ENCODE data around the gene POFUT2.

GRCh38 chr21:45280969-45281368 lies 6.7 kb downstream of the POFUT2 start:
- TF ChIP-seq, protein P1, sequence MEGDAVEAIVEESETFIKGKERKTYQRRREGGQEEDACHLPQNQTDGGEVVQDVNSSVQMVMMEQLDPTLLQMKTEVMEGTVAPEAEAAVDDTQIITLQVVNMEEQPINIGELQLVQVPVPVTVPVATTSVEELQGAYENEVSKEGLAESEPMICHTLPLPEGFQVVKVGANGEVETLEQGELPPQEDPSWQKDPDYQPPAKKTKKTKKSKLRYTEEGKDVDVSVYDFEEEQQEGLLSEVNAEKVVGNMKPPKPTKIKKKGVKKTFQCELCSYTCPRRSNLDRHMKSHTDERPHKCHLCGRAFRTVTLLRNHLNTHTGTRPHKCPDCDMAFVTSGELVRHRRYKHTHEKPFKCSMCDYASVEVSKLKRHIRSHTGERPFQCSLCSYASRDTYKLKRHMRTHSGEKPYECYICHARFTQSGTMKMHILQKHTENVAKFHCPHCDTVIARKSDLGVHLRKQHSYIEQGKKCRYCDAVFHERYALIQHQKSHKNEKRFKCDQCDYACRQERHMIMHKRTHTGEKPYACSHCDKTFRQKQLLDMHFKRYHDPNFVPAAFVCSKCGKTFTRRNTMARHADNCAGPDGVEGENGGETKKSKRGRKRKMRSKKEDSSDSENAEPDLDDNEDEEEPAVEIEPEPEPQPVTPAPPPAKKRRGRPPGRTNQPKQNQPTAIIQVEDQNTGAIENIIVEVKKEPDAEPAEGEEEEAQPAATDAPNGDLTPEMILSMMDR (IDR thresholded peaks at IDR 0.05): no peak
- TF ChIP-seq POLR2AphosphoS5 (IDR thresholded peaks at IDR 0.05; ENCODE audit: insufficient read depth in 1 of 2, low read depth in 1 of 2) (no peak), POLR2A (IDR thresholded peaks at IDR 0.05) (no peak)
